Hindlimb muscle (tissue), 1 donor: ENCODE measurements around the gene RGS8. TPM values are rescaled to one million over a fixed set of nuclear protein-coding genes. Genes with fewer than 3 reads are reported as not detected.
A peak's percentile ranks its signal among the peaks of the same experiment; 100 is the strongest.

Experiments
- DNase-seq: peaks from one replicate; pipeline ENCODE4 v3.0.0-alpha.2; 2013
- polyA plus RNA-seq: library from polyadenylated mRNA; unstranded; fragments of 120-200 nt; gene quantifications from one replicate; pipeline ENCODE4 v1.2.1, GENCODE V29; 2013; ENCODE audit not compliant: insufficient read length

RGS8 gene
- polyA plus RNA-seq, 1 donor: not detected

- DNase-seq: no peak
These were observed 12.5 kb downstream of the RGS8 start for GRCh38 chr1:182671750-182672486.

- DNase-seq: no peak
These were observed 14.2 kb downstream of the RGS8 start for GRCh38 chr1:182670032-182670749.

GRCh38 chr1:182669266-182669665 lies 15.1 kb downstream of the RGS8 start:
- DNase-seq: no peak

GRCh38 chr1:182668521-182669054 lies 15.8 kb downstream of the RGS8 start:
- no peak for DNase-seq

- DNase-seq: no peak
These were observed 16.4 kb downstream of the RGS8 start for GRCh38 chr1:182667848-182668505.

- peak; percentile 72 for DNase-seq
These were observed 17.7 kb downstream of the RGS8 start for GRCh38 chr1:182666706-182667105.

- DNase-seq: no peak
These were observed 20.1 kb downstream of the RGS8 start for GRCh38 chr1:182664296-182664695.

- no peak for DNase-seq
These were observed 21.4 kb downstream of the RGS8 start for GRCh38 chr1:182662956-182663355.

- DNase-seq: no peak
These were observed 22.1 kb downstream of the RGS8 start for GRCh38 chr1:182662121-182662890.

- no peak for DNase-seq
These were observed 26.3 kb downstream of the RGS8 start for GRCh38 chr1:182658055-182658454.

- DNase-seq: no peak
These were observed 27.5 kb downstream of the RGS8 start for GRCh38 chr1:182656842-182657397.

- no peak for DNase-seq
These were observed 30.4 kb downstream of the RGS8 start for GRCh38 chr1:182653986-182654385.

- no peak for DNase-seq
These were observed 31.5 kb downstream of the RGS8 start for GRCh38 chr1:182652933-182653332.

GRCh38 chr1:182651339-182651724 lies 33.1 kb downstream of the RGS8 start:
- peak; percentile 56 for DNase-seq

- DNase-seq: no peak
These were observed 33.6 kb downstream of the RGS8 start for GRCh38 chr1:182650678-182651338.

GRCh38 chr1:182649041-182649440 lies 35.3 kb downstream of the RGS8 start:
- DNase-seq: no peak

GRCh38 chr1:182646739-182647138 lies 37.6 kb downstream of the RGS8 start:
- no peak for DNase-seq

GRCh38 chr1:182644886-182645285 lies 39.5 kb downstream of the RGS8 start:
- no peak for DNase-seq

GRCh38 chr1:182643699-182644098 lies 40.7 kb downstream of the RGS8 start:
- no peak for DNase-seq

GRCh38 chr1:182642461-182642860 lies 41.9 kb downstream of the RGS8 start:
- DNase-seq: no peak

- no peak for DNase-seq
These were observed 42.8 kb downstream of the RGS8 start for GRCh38 chr1:182641561-182641960.

- DNase-seq: no peak
These were observed 45.1 kb downstream of the RGS8 start for GRCh38 chr1:182639330-182639729.
